ENCODE results near the gene FYN. TPM values are rescaled to one million over a fixed set of nuclear protein-coding genes. Genes with fewer than 3 reads are reported as not detected.
A peak's percentile ranks its signal among the peaks of the same experiment; 100 is the strongest.

Gene FYN
- total RNA-seq, 1 donor from 2014 or later, result 474 TPM

- TF ChIP-seq CTCF (IDR thresholded peaks at IDR 0.05; ENCODE audit: unreplicated experiment), result no peak
- H3K36me3 Mint-ChIP-seq (ENCODE audit: low read depth, unreplicated experiment), result no peaks in the 10 kb centered on the region
- H3K9me3 Mint-ChIP-seq (ENCODE audit: unreplicated experiment), result no peaks in the 10 kb centered on the region
- H3K4me1 Mint-ChIP-seq (ENCODE audit: unreplicated experiment), result peaks cover 16% of the 10 kb centered on the region
- no peak overlapping the region for H3K27ac Mint-ChIP-seq (ENCODE audit: unreplicated experiment)
- H3K4me3 Mint-ChIP-seq (ENCODE audit: unreplicated experiment), result no peak overlapping the region
- DNase-seq (ENCODE audit: low spot score), result no peak
- peaks cover 1% of the 10 kb centered on the region for H3K27me3 Mint-ChIP-seq (ENCODE audit: unreplicated experiment)
These were observed 12.2 kb upstream of the FYN start for GRCh38 chr6:111885373-111886027.

- H3K27ac Mint-ChIP-seq (ENCODE audit: unreplicated experiment), result no peak overlapping the region
- no peaks in the 10 kb centered on the region for H3K9me3 Mint-ChIP-seq (ENCODE audit: unreplicated experiment)
- peaks cover 11% of the 10 kb centered on the region for H3K4me1 Mint-ChIP-seq (ENCODE audit: unreplicated experiment)
- no peak overlapping the region for H3K4me3 Mint-ChIP-seq (ENCODE audit: unreplicated experiment)
- peaks cover 1% of the 10 kb centered on the region for H3K27me3 Mint-ChIP-seq (ENCODE audit: unreplicated experiment)
- H3K36me3 Mint-ChIP-seq (ENCODE audit: low read depth, unreplicated experiment), result no peaks in the 10 kb centered on the region
- DNase-seq (ENCODE audit: low spot score), result no peak
- TF ChIP-seq CTCF (IDR thresholded peaks at IDR 0.05; ENCODE audit: unreplicated experiment), result no peak
These were observed 10.8 kb upstream of the FYN start for GRCh38 chr6:111884068-111884467.

GRCh38 chr6:111880181-111880888 lies 7.1 kb upstream of the FYN start:
- DNase-seq (ENCODE audit: low spot score), result no peak
- Mint-ChIP-seq H3K9me3 (ENCODE audit: unreplicated experiment) (no peaks in the 10 kb centered on the region), H3K4me3 (ENCODE audit: unreplicated experiment) (no peak overlapping the region), H3K27ac (ENCODE audit: unreplicated experiment) (no peak overlapping the region), H3K4me1 (ENCODE audit: unreplicated experiment) (peaks cover 20% of the 10 kb centered on the region), H3K36me3 (ENCODE audit: low read depth, unreplicated experiment) (no peaks in the 10 kb centered on the region), H3K27me3 (ENCODE audit: unreplicated experiment) (peaks cover 3% of the 10 kb centered on the region)
- TF ChIP-seq CTCF (IDR thresholded peaks at IDR 0.05; ENCODE audit: unreplicated experiment), result no peak

GRCh38 chr6:111875741-111876140 lies 2.5 kb upstream of the FYN start:
- Mint-ChIP-seq H3K4me1 (ENCODE audit: unreplicated experiment) (peaks cover 36% of the 10 kb centered on the region), H3K27ac (ENCODE audit: unreplicated experiment) (peak overlapping the region; percentile 62), H3K36me3 (ENCODE audit: low read depth, unreplicated experiment) (peaks cover 7% of the 10 kb centered on the region), H3K4me3 (ENCODE audit: unreplicated experiment) (no peak overlapping the region), H3K27me3 (ENCODE audit: unreplicated experiment) (peaks cover 25% of the 10 kb centered on the region), H3K9me3 (ENCODE audit: unreplicated experiment) (no peaks in the 10 kb centered on the region)
- no peak for DNase-seq (ENCODE audit: low spot score)
- TF ChIP-seq CTCF (IDR thresholded peaks at IDR 0.05; ENCODE audit: unreplicated experiment), result no peak

GRCh38 chr6:111874025-111874415 lies 768 bp upstream of the FYN start:
- H3K27me3 Mint-ChIP-seq (ENCODE audit: unreplicated experiment), result peaks cover 25% of the 10 kb centered on the region
- DNase-seq (ENCODE audit: low spot score), result peak; percentile 43

More at GRCh38 chr6:111874025-111874415, 768 bp upstream of the FYN start:
- peak overlapping the region; percentile 95 for H3K4me3 Mint-ChIP-seq (ENCODE audit: unreplicated experiment)
- peak overlapping the region; percentile 98 for H3K27ac Mint-ChIP-seq (ENCODE audit: unreplicated experiment)
- H3K36me3 Mint-ChIP-seq (ENCODE audit: low read depth, unreplicated experiment), result peaks cover 7% of the 10 kb centered on the region
- no peak for TF ChIP-seq CTCF (IDR thresholded peaks at IDR 0.05; ENCODE audit: unreplicated experiment)
- peaks cover 48% of the 10 kb centered on the region for H3K4me1 Mint-ChIP-seq (ENCODE audit: unreplicated experiment)
- no peaks in the 10 kb centered on the region for H3K9me3 Mint-ChIP-seq (ENCODE audit: unreplicated experiment)
